ENCODE measurements around the gene STX3.
"Not testable (repeated sequence)": the region's sequence is repeated elsewhere in the genome, so short reads cannot be mapped to it uniquely, and the experiment has no call there.

STX3 gene

DNA sequence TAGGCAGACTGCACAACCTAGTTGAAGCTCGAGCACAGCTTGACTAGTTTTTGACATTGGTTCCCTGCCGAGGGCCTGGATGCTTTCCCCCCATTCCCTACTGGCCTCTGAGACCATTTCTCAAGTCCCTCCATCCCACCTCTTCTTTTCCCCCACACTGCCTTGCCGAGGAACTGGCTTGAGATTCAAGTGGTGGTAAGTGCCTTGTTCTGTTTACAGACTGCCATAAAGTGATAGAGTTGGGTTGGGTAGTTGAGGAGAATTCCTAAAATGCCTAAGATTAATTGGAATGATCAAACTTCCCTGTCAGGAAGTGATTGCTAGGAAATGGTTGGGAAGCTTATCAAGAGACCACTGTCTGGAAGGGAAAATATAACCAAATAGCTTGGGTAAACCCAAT lies 39.2 kb downstream of the STX3 start:
- DNase-seq = no peak

GRCh38 chr11:59800390-59801025 lies 45.3 kb downstream of the STX3 start:
- DNase-seq = no peak

GRCh38 chr11:59801160-59801706 lies 46.1 kb downstream of the STX3 start:
- DNase-seq = no peak

GRCh38 chr11:59801981-59802638 lies 46.9 kb downstream of the STX3 start:
- DNase-seq = no peak

- DNase-seq = peak; percentile 11
Observed at GRCh38 chr11:59802639-59803176, 47.5 kb downstream of the STX3 start.

DNA sequence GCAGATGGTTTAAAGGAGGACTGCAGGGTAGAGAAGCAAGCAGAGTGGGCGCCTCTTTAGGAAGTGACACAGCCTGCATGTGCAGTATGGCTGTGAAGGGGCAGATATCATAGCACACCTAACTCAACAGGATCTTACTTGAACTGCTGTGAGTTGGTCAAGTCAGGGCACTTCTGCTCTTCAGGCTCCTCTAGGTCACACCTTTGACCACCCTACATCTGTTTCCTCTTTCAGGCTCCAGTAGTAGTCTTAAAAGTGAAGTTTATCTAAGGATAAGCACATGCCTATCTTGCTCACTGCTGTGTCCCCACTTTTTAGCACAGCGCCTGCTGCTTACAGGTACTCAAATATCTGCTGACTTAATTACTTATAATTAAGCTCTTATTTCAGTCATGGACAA lies 48.9 kb downstream of the STX3 start:
- no peak for DNase-seq

GRCh38 chr11:59807047-59807610 lies 52.0 kb downstream of the STX3 start:
- no peak for DNase-seq

DNA sequence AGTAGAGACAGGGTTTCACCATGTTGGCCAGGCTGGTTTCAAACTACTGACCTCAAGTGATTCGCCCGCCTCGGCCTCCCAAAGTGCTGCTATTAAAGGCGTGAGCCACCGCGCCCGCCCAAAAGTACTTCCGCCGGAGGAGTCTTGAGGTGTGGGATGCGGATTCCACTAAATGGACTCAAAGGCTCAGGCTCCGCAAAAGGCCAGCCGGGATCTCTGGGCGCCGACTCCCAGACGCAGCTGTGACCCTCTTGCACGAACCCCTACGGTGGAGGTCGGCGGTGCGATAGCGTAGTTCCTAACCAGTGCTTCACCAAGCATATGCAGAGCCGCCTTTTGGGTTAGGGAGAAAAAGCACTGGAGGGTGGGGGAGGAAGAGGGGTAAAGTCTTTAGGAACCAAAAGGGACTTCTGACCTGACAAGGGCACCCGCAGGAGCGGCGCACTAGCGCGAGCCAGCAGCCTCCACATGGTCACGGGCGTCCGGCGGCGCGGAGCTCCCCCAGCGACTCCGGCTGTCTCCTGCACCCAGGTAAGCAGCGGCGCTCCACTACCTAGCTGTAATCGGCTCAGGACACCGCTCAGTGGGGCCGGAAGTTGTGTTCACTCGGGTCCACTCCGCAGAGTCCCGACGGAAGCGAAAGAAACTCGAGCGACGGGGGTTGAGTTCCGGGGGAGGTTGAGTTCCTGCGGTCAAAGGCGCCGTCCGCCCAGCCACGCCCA lies 55.2 kb downstream of the STX3 start, which contains the start of gene MRPL16:
TSS of gene MRPL16 (minus strand) at position 590 of the 722 bp plus-strand sequence. CDS start at position 470, 120 bp downstream.
- DNase-seq = peak; percentile 85

GRCh38 chr11:59810911-59811259 lies 55.7 kb downstream of the STX3 start:
- DNase-seq = no peak

GRCh38 chr11:59812220-59812619 lies 57.0 kb downstream of the STX3 start:
- DNase-seq = no peak

- DNase-seq = no peak
Observed at GRCh38 chr11:59813364-59813763, 58.2 kb downstream of the STX3 start.

GRCh38 chr11:59814021-59814420 lies 58.8 kb downstream of the STX3 start:
- no peak for DNase-seq

DNA sequence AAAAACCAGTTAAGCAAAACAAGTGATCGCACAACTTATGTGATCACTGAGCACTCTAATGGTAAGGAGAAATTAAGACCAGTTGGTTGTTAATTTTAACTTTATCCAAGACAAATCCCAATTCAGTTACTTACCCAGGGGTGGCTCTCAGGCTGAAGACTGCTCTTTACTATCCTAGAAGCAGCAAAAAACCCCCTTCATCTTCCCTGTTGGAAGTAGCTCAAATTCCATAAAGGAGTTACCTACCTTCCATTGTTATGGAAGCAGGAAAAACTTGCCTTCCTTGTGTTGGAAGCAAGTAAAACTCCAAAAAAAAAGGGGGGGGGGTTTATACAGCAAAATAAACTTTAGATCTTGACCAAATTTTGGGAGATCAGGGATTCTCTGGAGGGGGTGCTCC lies 60.6 kb downstream of the STX3 start:
- no peak for DNase-seq

DNA sequence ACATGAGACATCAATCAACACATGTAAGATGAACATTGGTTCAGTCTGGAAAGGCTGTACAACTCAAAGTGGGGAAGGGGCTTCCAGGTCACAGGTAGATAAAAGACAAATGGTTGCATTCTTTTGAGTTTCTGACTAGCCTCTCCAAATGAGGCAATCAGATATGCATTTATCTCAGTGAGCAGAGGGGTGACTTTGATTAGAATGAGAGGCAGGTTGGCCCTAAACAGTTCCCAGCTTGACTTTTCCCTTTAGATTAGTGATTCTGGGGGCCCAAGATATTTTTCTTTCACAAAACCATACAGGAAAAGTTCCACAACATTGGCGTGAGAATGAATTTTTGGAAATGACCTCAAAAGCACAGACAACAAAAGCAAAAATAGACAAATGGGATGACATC lies 61.3 kb downstream of the STX3 start:
- not testable (repeated sequence) for DNase-seq

- DNase-seq = no peak
Observed at GRCh38 chr11:59818572-59818971, 63.4 kb downstream of the STX3 start.

DNA sequence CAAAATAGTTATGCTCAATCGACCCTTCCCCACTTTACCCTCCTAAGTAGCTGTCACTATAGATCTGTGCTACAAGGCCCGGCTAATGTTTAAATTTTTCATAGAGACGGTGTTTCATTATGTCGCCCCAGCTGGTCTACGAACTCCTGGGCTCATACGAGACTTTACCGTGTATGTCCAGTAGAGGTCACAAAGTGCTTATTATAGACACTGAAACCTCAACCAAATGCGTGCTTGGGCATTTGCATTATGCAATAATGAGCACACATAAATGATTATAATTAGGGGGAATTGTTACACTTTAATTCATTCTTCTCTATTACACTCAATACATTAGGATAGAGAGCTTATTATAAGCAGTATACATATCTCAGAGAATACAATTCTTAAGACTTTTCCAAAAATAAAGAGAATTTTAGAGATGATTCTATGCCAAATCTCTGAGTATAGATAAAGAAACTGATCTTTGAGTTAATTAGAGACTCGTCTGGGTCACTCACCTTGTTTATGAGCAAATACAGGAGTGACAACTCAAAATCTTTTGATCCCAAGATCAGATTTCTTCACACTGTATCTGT lies 67.9 kb downstream of the STX3 start:
- no peak for DNase-seq

GRCh38 chr11:59829358-59829757 lies 74.2 kb downstream of the STX3 start:
- no peak for DNase-seq

GRCh38 chr11:59833602-59834001 lies 78.4 kb downstream of the STX3 start:
- no peak for DNase-seq

DNA sequence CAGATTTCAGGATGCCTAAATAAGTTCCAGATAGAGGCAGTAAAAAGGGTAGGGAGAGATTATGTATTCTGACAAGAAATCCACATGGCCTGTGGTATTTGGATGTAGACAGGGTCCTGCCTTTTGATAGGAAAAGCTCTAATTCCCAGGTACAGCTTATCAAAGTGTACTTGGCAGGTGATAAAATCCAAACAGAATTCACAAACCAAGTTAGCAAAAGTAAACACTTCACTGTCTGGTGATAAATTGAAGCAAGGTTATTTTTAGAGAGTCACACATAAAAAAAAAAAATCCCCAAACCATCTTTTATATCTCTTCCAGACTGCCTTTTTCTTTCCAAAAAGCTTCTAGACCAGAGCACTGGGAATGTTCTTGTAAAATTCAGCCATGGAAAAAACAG lies 84.4 kb downstream of the STX3 start:
- no peak for DNase-seq

- DNase-seq = no peak
Observed at GRCh38 chr11:59841514-59841913, 86.3 kb downstream of the STX3 start.

DNA sequence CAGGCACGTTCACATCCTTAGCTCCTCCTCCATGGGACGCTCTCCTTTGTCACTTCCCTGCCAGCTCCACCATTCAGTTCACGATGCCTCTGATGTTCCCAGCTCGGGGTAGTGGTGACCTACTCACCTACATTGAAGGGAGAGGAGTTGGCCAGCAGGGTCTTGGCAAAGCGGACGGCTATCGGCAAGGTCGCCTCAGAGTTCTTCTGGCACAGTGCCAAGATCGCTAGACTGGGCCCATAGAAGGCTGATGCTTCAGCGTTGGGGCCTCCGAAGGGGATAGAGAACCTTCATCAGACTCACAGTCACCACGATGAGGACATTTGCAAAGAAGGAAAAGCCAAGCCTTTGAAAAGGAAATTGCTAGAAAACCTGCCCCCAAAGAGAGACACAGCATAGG lies 87.1 kb downstream of the STX3 start:
- no peak for DNase-seq

DNA sequence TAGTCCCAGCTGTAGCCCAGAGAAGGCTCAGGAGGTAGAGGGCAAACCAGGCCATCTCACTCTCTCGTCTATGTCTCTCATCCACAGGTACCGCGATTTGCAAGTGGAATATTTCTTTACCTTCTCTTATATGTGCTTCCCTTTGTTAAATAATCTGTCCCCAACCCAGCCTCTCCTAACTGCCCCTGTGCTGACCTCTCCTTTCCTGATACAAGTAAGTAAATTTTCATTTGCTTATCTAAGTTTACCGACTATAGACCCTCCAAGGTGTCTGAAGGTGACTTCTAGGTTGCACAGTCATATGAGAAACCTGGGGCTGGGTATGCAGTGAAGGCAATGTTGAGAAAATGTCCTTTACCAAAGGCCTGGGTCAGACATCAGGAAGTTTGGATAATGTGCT lies 90.2 kb downstream of the STX3 start, which contains the start of gene CBLIF:
TSS of gene CBLIF (minus strand) at position 101 of the 400 bp plus-strand sequence. CDS start at position 55, 46 bp downstream.
- DNase-seq = no peak

GRCh38 chr11:59846556-59846955 lies 91.4 kb downstream of the STX3 start:
- DNase-seq = no peak

All from activated T-cell treated with anti-CD3 and anti-CD28 coated beads for 4 hours (primary cell).